BJ (cell line): ENCODE measurements around the gene FCN1. TPM values are rescaled to one million over a fixed set of nuclear protein-coding genes. Genes with fewer than 3 reads are reported as not detected.

Experiments
- CTCF ChIA-PET: fragments of 350-600 bp; formaldehyde crosslinking; extraction: SDS; loops from one replicate; lab custom pipeline; 2021; ENCODE audit warnings: antibody characterized with exemption, inconsistent platforms; lab: Yijun Ruan, JAX
- POLR2A ChIA-PET: fragments of 300-600 bp; sonication (Branson Sonifier 250); formaldehyde crosslinking; extraction: SDS; loops from one replicate; lab custom pipeline; 2021; ENCODE audit warnings: antibody characterized with exemption; lab: Charles Lee
- DNase-seq: peaks from one replicate; pipeline ENCODE4 v3.0.0-alpha.2; 2011; ENCODE audit warnings: low read depth
- H3K27me3 ChIP-seq: 2 replicates; pipeline ENCODE4 v1.6.0; 2011; ENCODE audit warnings: low read length; ENCODE audit not compliant: control insufficient read depth, insufficient read depth
- H3K36me3 ChIP-seq: 2 replicates; pipeline ENCODE4 v1.5.1; 2011; ENCODE audit warnings: low read length; ENCODE audit not compliant: control insufficient read depth, insufficient read depth
- H3K4me3 ChIP-seq: 2 replicates; pipeline ENCODE4 v1.5.1; 2011; ENCODE audit warnings: low read depth, mild to moderate bottlenecking, control low read depth, low read length
- CTCF ChIP-seq: IDR thresholded peaks from 2 replicates; pipeline ENCODE4 v1.5.1; 2011; ENCODE audit warnings: low read depth, mild to moderate bottlenecking, control low read depth, inconsistent platforms, low read length, moderate library complexity; ENCODE audit not compliant: insufficient read depth
- polyA plus RNA-seq: library from polyadenylated mRNA; depleted of rRNA; stranded (reverse); fragments of >200 nt; gene quantifications from 2 replicates; pipeline ENCODE4 v1.2.3, GENCODE V29; 2011

The FCN1 gene
- polyA plus RNA-seq, 1 experiment: not detected

GRCh38 chr9:134961331-134962064, 43.8 kb upstream of the FCN1 start:
- CTCF ChIA-PET: interaction anchor here (0.9 kb wide), 1 partner anchor 451 kb away, joined by 3 read pairs; no protein-coding TSS in a partner anchor
- TF ChIP-seq CTCF: no peak
- POLR2A ChIA-PET: no interaction called here
- Histone ChIP-seq H3K4me3 (no peak overlapping the region), H3K27me3 (no peaks in the 10 kb centered on the region), H3K36me3 (no peaks in the 10 kb centered on the region)
- no peak for DNase-seq

- ChIA-PET CTCF (interaction anchor here (0.9 kb wide), 1 partner anchor 452 kb away, joined by 3 read pairs; no protein-coding TSS in a partner anchor), POLR2A (no interaction called here)
- Histone ChIP-seq H3K4me3 (no peak overlapping the region), H3K27me3 (no peaks in the 10 kb centered on the region), H3K36me3 (no peaks in the 10 kb centered on the region)
- no peak for DNase-seq
- TF ChIP-seq CTCF: no peak
Measured at GRCh38 chr9:134960701-134961181, 43.0 kb upstream of the FCN1 start.

- ChIA-PET POLR2A (no interaction called here), CTCF (no interaction called here)
- no peak for TF ChIP-seq CTCF
- Histone ChIP-seq H3K4me3 (no peak overlapping the region), H3K27me3 (no peaks in the 10 kb centered on the region), H3K36me3 (no peaks in the 10 kb centered on the region)
- no peak for DNase-seq
Measured at GRCh38 chr9:134959971-134960310, 42.2 kb upstream of the FCN1 start.

- H3K36me3 ChIP-seq: no peaks in the 10 kb centered on the region
- CTCF ChIA-PET: no interaction called here
- TF ChIP-seq CTCF: no peak
- no peaks in the 10 kb centered on the region for H3K27me3 ChIP-seq
- H3K4me3 ChIP-seq: no peak overlapping the region
- POLR2A ChIA-PET: no interaction called here
- no peak for DNase-seq
Measured at GRCh38 chr9:134959126-134959970, 41.6 kb upstream of the FCN1 start.

GRCh38 chr9:134957945-134958227, 40.2 kb upstream of the FCN1 start:
- ChIA-PET CTCF (no interaction called here), POLR2A (no interaction called here)
- Histone ChIP-seq H3K4me3 (no peak overlapping the region), H3K27me3 (no peaks in the 10 kb centered on the region), H3K36me3 (no peaks in the 10 kb centered on the region)
- no peak for DNase-seq
- no peak for TF ChIP-seq CTCF
